Fibroblast of lung (primary cell): ENCODE data around the gene ALDH7A1. TPM values are rescaled to one million over a fixed set of nuclear protein-coding genes. Genes with fewer than 3 reads are reported as not detected.

Source experiments
- DNase-seq, 2 donors: peaks; one replicate each; pipeline versions ENCODE4 v3.0.0 to v3.0.0-alpha.2; 2010; ENCODE audit warnings: low read depth in 2 of 2
- H2AFZ ChIP-seq: 2 replicates; pipeline ENCODE4 v1.5.1; 2012; ENCODE audit warnings: low read length, control low read depth, inconsistent platforms
- H3K27ac ChIP-seq: 2 replicates; pipeline ENCODE4 v1.5.1; 2011; ENCODE audit warnings: low read length, control low read depth; ENCODE audit not compliant: insufficient read depth
- H3K27me3 ChIP-seq: 2 replicates; pipeline ENCODE4 v1.5.1; 2011; ENCODE audit warnings: mild to moderate bottlenecking, low read length; ENCODE audit not compliant: control insufficient read depth, insufficient read depth
- H3K36me3 ChIP-seq: 2 replicates; pipeline ENCODE4 v1.5.1; 2011; ENCODE audit warnings: low read length; ENCODE audit not compliant: control insufficient read depth, insufficient read depth
- H3K4me1 ChIP-seq: 2 replicates; pipeline ENCODE4 v1.5.1; 2011; ENCODE audit warnings: low read length; ENCODE audit not compliant: control insufficient read depth, insufficient read depth; ENCODE audit errors: extremely low read depth
- H3K4me2 ChIP-seq: 2 replicates; pipeline ENCODE4 v1.5.1; 2011; ENCODE audit warnings: low read length, control low read depth; ENCODE audit not compliant: insufficient read depth; ENCODE audit errors: extremely low read depth
- H3K4me3 ChIP-seq, 4 experiments: fragments of 200-600 bp in 1 of 4; sonication (generic) in 1 of 4; replicated peaks in 1 of 4; 2 replicates each; pipeline ENCODE4 v1.5.1; 2011 to 2016; ENCODE audit warnings: low read length in 4 of 4, low read depth in 3 of 4, mild to moderate bottlenecking in 3 of 4, control low read depth in 2 of 4, inconsistent platforms in 1 of 4, mixed read lengths in 1 of 4; ENCODE audit not compliant: insufficient read depth in 1 of 4; ENCODE audit errors: control extremely low read depth in 1 of 4
- H3K79me2 ChIP-seq: 2 replicates; pipeline ENCODE4 v1.5.1; 2012; ENCODE audit warnings: mild to moderate bottlenecking, low read length, inconsistent platforms; ENCODE audit not compliant: control insufficient read depth, insufficient read depth
- H3K9ac ChIP-seq: 2 replicates; pipeline ENCODE4 v1.5.1; 2011; ENCODE audit warnings: mild to moderate bottlenecking, low read length, control low read depth; ENCODE audit not compliant: insufficient read depth
- H3K9me3 ChIP-seq: 2 replicates; pipeline ENCODE4 v1.5.1; 2012; ENCODE audit warnings: low read depth, low read length; ENCODE audit not compliant: control insufficient read depth, insufficient read depth
- H4K20me1 ChIP-seq: 2 replicates; pipeline ENCODE4 v1.5.1; 2011; ENCODE audit warnings: low read length; ENCODE audit not compliant: control insufficient read depth, insufficient read depth; ENCODE audit errors: extremely low read depth
- CTCF ChIP-seq, 2 donors: IDR thresholded peaks in 1 of 2; conservative IDR thresholded peaks in 1 of 2; 1 replicate in 1 of 2; 2 replicates in 1 of 2; pipeline ENCODE4 v1.5.1; 2011 to 2012; ENCODE audit warnings: low read length in 2 of 2, control low read depth in 1 of 2, inconsistent platforms in 1 of 2, low read depth in 1 of 2, mild to moderate bottlenecking in 1 of 2
- EZH2 ChIP-seq: IDR thresholded peaks from 2 replicates; pipeline ENCODE4 v1.5.1; 2012; ENCODE audit warnings: low read length, control low read depth, mild to moderate bottlenecking; ENCODE audit errors: missing control alignments
- polyA plus RNA-seq, 2 donors: library from polyadenylated mRNA; depleted of rRNA in 1 of 2; stranded (reverse) in 1 of 2; unstranded in 1 of 2; fragments of >200 nt; gene quantifications; 2 replicates each; pipeline ENCODE4 v1.2.1, GENCODE V29; 2011 to 2012; ENCODE audit warnings: missing spikeins in 1 of 2
- total RNA-seq: library from RNA; depleted of rRNA; stranded (reverse); fragments of >200 nt; gene quantifications from 2 replicates; pipeline ENCODE4 v1.2.1, GENCODE V29; 2014

The ALDH7A1 gene
- total and polyA plus RNA-seq, 2 donors (not counting 1 experiment from before 2014, with no cell fraction given) = 44.8 to 53.3 TPM

- Histone ChIP-seq H2AFZ (no peak overlapping the region), H3K79me2 (no peaks in the 10 kb centered on the region), H3K4me3 (no peak overlapping the region), H3K4me2 (no peak overlapping the region), H3K27me3 (no peaks in the 10 kb centered on the region), H3K9me3 (no peaks in the 10 kb centered on the region), H4K20me1 (no peaks in the 10 kb centered on the region), H3K4me1 (no peaks in the 10 kb centered on the region), H3K27ac (no peak overlapping the region), H3K36me3 (peaks cover 10% of the 10 kb centered on the region), H3K9ac (no peak overlapping the region)
- no peak for TF ChIP-seq CTCF (conservative IDR thresholded peaks at IDR 0.05 in 1 of 2, IDR thresholded peaks at IDR 0.05 in 1 of 2; ENCODE audit: low read depth in 1 of 2, low read length in 2 of 2)
- TF ChIP-seq EZH2 = no peak
- peak in 1 of 2 donors; percentile 15 for DNase-seq
These were observed 111.9 kb downstream of the ALDH7A1 start for GRCh38 chr5:126483156-126483555.

- Histone ChIP-seq H3K9ac (no peak overlapping the region), H3K4me2 (no peak overlapping the region), H3K9me3 (no peaks in the 10 kb centered on the region), H3K27ac (no peak overlapping the region), H3K36me3 (peaks cover 6% of the 10 kb centered on the region), H4K20me1 (no peaks in the 10 kb centered on the region), H3K27me3 (no peaks in the 10 kb centered on the region), H3K4me3 (no peak overlapping the region), H3K4me1 (no peaks in the 10 kb centered on the region), H2AFZ (no peak overlapping the region), H3K79me2 (no peaks in the 10 kb centered on the region)
- no peak for DNase-seq
- no peak for TF ChIP-seq CTCF (conservative IDR thresholded peaks at IDR 0.05 in 1 of 2, IDR thresholded peaks at IDR 0.05 in 1 of 2; ENCODE audit: low read depth in 1 of 2, low read length in 2 of 2)
- TF ChIP-seq EZH2 = no peak
These were observed 112.4 kb downstream of the ALDH7A1 start for GRCh38 chr5:126482591-126482990.

GRCh38 chr5:126481243-126481642 is 113.8 kb downstream of the ALDH7A1 start:
- DNase-seq = peak; percentile 61 to 77
- peaks cover 3% of the 10 kb centered on the region for H3K36me3 ChIP-seq
- H3K4me2 ChIP-seq = no peak overlapping the region
- no peaks in the 10 kb centered on the region for H3K9me3 ChIP-seq
- no peak overlapping the region for H3K4me3 ChIP-seq
- H3K4me1 ChIP-seq = no peaks in the 10 kb centered on the region
- no peak overlapping the region for H3K9ac ChIP-seq
- no peaks in the 10 kb centered on the region for H3K27me3 ChIP-seq
- no peaks in the 10 kb centered on the region for H3K79me2 ChIP-seq
- H2AFZ ChIP-seq = no peak overlapping the region
- TF ChIP-seq EZH2 (no peak), CTCF (conservative IDR thresholded peaks at IDR 0.05 in 1 of 2, IDR thresholded peaks at IDR 0.05 in 1 of 2; ENCODE audit: low read depth in 1 of 2, low read length in 2 of 2) (no peak)
- H4K20me1 ChIP-seq = no peaks in the 10 kb centered on the region
- no peak overlapping the region for H3K27ac ChIP-seq

Other genes with a start within 250 kb of the ALDH7A1 start
- gene GRAMD2B, start 171.8 kb downstream of the ALDH7A1 start, total RNA-seq = 12.1 and 21.3 TPM in 2 replicates
- gene GRAMD2B, start 171.8 kb downstream of the ALDH7A1 start, polyA plus RNA-seq = 26.8 and 37.6 TPM in 2 replicates
- gene PHAX, start 5.7 kb upstream of the ALDH7A1 start, total RNA-seq = 51.4 and 54.5 TPM in 2 replicates
- gene PHAX, start 5.7 kb upstream of the ALDH7A1 start, polyA plus RNA-seq = 103 TPM in 2 replicates
- 11.6 and 17.3 TPM in 2 replicates for gene LMNB1, start 181.9 kb upstream of the ALDH7A1 start, total RNA-seq
- 17.5 and 46.0 TPM in 2 replicates for gene LMNB1, start 181.9 kb upstream of the ALDH7A1 start, polyA plus RNA-seq